Measurements from ENCODE around the gene MAF. TPM values are rescaled to one million over a fixed set of nuclear protein-coding genes. Genes with fewer than 3 reads are reported as not detected.

The MAF gene
- total and polyA plus RNA-seq, 2 experiments from 2014 or later = 0.91 to 2.5 TPM

GRCh38 chr16:79632289-79632688, 31.8 kb upstream of the MAF start:
- no peaks in the 10 kb centered on the region for H3K36me3 Mint-ChIP-seq (ENCODE audit: low read depth)
- Histone ChIP-seq H3K27ac (ENCODE audit: low read depth) (no peak overlapping the region), H3K36me3 (ENCODE audit: insufficient read depth) (no peaks in the 10 kb centered on the region), H3F3A (replicated peaks; ENCODE audit: low read depth) (no peaks in the 10 kb centered on the region), H4K20me1 (replicated peaks; ENCODE audit: insufficient read depth) (no peaks in the 10 kb centered on the region), H3K27me3 (ENCODE audit: insufficient read depth) (no peaks in the 10 kb centered on the region), H2AFZ (no peak overlapping the region), H3K9me2 (ENCODE audit: insufficient read depth) (peaks cover 8% of the 10 kb centered on the region; the same call in 1 of the 2 replicates), H3K79me2 (replicated peaks; ENCODE audit: insufficient read depth) (no peaks in the 10 kb centered on the region), H3K4me1 (ENCODE audit: insufficient read depth) (no peaks in the 10 kb centered on the region), H3K4me2 (no peak overlapping the region), H3K4me3 (no peak overlapping the region)
- no peak overlapping the region for H3K27ac Mint-ChIP-seq
- ATAC-seq (no peak), DNase-seq (ENCODE audit: low spot score) (no peak)
- H3K4me1 Mint-ChIP-seq = no peaks in the 10 kb centered on the region; the same call in 2 of the 3 replicates
- H3K9me3 Mint-ChIP-seq = no peaks in the 10 kb centered on the region; the same call in 2 of the 3 replicates
- peaks cover 5% of the 10 kb centered on the region for H3K27me3 Mint-ChIP-seq (ENCODE audit: insufficient read depth, low read depth, poor library complexity)
- no peak overlapping the region for H3K4me3 Mint-ChIP-seq
- no peak for TF ChIP-seq ZNF114 (CRISPR knock-in tag; IDR thresholded peaks at IDR 0.05)
- no peak for TF ChIP-seq CTCF (conservative IDR thresholded peaks at IDR 0.05; ENCODE audit: low read depth in 2 of 2)
- TF ChIP-seq EZH2 (IDR thresholded peaks at IDR 0.05; ENCODE audit: low read depth, unreplicated experiment) = no peak
- TF ChIP-seq CREB1 (CRISPR knock-in tag; IDR thresholded peaks at IDR 0.05; ENCODE audit: low read depth) = no peak

GRCh38 chr16:79628988-79629387, 28.5 kb upstream of the MAF start:
- Histone ChIP-seq H3K27me3 (ENCODE audit: insufficient read depth) (no peaks in the 10 kb centered on the region), H3K4me2 (no peak overlapping the region), H3K4me3 (no peak overlapping the region), H3F3A (replicated peaks; ENCODE audit: low read depth) (no peaks in the 10 kb centered on the region), H4K20me1 (replicated peaks; ENCODE audit: insufficient read depth) (no peaks in the 10 kb centered on the region), H3K27ac (ENCODE audit: low read depth) (no peak overlapping the region), H3K9me2 (ENCODE audit: insufficient read depth) (no peaks in the 10 kb centered on the region; the same call in 1 of the 2 replicates), H3K36me3 (ENCODE audit: insufficient read depth) (no peaks in the 10 kb centered on the region), H3K4me1 (ENCODE audit: insufficient read depth) (no peaks in the 10 kb centered on the region), H3K79me2 (replicated peaks; ENCODE audit: insufficient read depth) (no peaks in the 10 kb centered on the region), H2AFZ (no peak overlapping the region)
- H3K27me3 Mint-ChIP-seq (ENCODE audit: insufficient read depth, low read depth, poor library complexity) = peaks cover 3% of the 10 kb centered on the region
- no peak overlapping the region for H3K27ac Mint-ChIP-seq
- no peaks in the 10 kb centered on the region; the same call in 2 of the 3 replicates for H3K9me3 Mint-ChIP-seq
- ATAC-seq = no peak
- no peak for DNase-seq (ENCODE audit: low spot score)
- no peaks in the 10 kb centered on the region for H3K36me3 Mint-ChIP-seq (ENCODE audit: low read depth)
- no peaks in the 10 kb centered on the region for H3K4me1 Mint-ChIP-seq
- TF ChIP-seq REST (IDR thresholded peaks at IDR 0.05; ENCODE audit: unreplicated experiment) (no peak), CREB1 (CRISPR knock-in tag; IDR thresholded peaks at IDR 0.05; ENCODE audit: low read depth) (no peak), EZH2 (IDR thresholded peaks at IDR 0.05; ENCODE audit: low read depth, unreplicated experiment) (no peak), JUNB (IDR thresholded peaks at IDR 0.05; ENCODE audit: unreplicated experiment) (no peak), ZNF331 (CRISPR knock-in tag; IDR thresholded peaks at IDR 0.05; ENCODE audit: low read depth) (no peak), EZH2phosphoT487 (IDR thresholded peaks at IDR 0.05; ENCODE audit: unreplicated experiment) (no peak)
- H3K4me3 Mint-ChIP-seq = no peak overlapping the region

All from GM23338 (cell line).